IMR-90 (cell line): Measurements from ENCODE around the gene POR. TPM values are rescaled to one million over a fixed set of nuclear protein-coding genes. Genes with fewer than 3 reads are reported as not detected.

Source experiments
- ATAC-seq: fragments of 200-7000 bp; cut with Tn5 transposase; 2 replicates; pipeline ENCODE4 v1.9.1; 2020; ENCODE audit warnings: low read depth, mild to moderate bottlenecking, moderate library complexity
- BruUV-seq: library from RNA; stranded (reverse); fragments of 400-500 nt; replicated peaks from 2 replicates; lab custom pipeline; 2021; lab: Mats Ljungman, UMichigan
- CTCF ChIA-PET: fragments of 300-600 bp; formaldehyde crosslinking; extraction: SDS; loops from one replicate; lab custom pipeline; 2021; ENCODE audit warnings: antibody characterized with exemption; lab: Yijun Ruan, JAX
- POLR2A ChIA-PET: fragments of 300-600 bp; sonication (Branson Sonifier 250); formaldehyde crosslinking; loops from one replicate; lab custom pipeline; 2022; ENCODE audit warnings: antibody characterized with exemption; ENCODE audit not compliant: unreplicated experiment; lab: Charles Lee
- DNase-seq: peaks from one replicate; pipeline ENCODE4 v3.0.0; 2013
- H2AFZ ChIP-seq: replicated peaks from 2 replicates; pipeline ENCODE3; 2013; ENCODE audit warnings: low read length, mild to moderate bottlenecking; ENCODE audit not compliant: poor library complexity
- H2AK5ac ChIP-seq: 2 replicates; pipeline ENCODE4 v1.6.1; 2013; ENCODE audit warnings: low read depth, low read length, inconsistent platforms
- H2AK9ac ChIP-seq: replicated peaks from 2 replicates; pipeline ENCODE3; 2013; ENCODE audit warnings: mild to moderate bottlenecking, low read depth, low read length, moderate library complexity; ENCODE audit not compliant: poor library complexity
- H2BK120ac ChIP-seq: 2 replicates; pipeline ENCODE4 v1.6.1; 2013; ENCODE audit warnings: low read depth, low read length, inconsistent platforms
- H2BK15ac ChIP-seq: 3 replicates; pipeline ENCODE4 v1.6.1; 2013; ENCODE audit warnings: low read depth, low read length, inconsistent platforms
- H2BK20ac ChIP-seq: 2 replicates; pipeline ENCODE4 v1.6.1; 2013; ENCODE audit warnings: low read depth, mild to moderate bottlenecking, inconsistent platforms, low read length, moderate library complexity
- H2BK5ac ChIP-seq: 2 replicates; pipeline ENCODE4 v1.6.1; 2013; ENCODE audit warnings: mild to moderate bottlenecking, low read depth, low read length, inconsistent platforms; ENCODE audit not compliant: poor library complexity, severe bottlenecking
- H3K14ac ChIP-seq: replicated peaks from 2 replicates; pipeline ENCODE4 v1.6.1; 2013; ENCODE audit warnings: low read depth, low read length, inconsistent platforms
- H3K18ac ChIP-seq: 2 replicates; pipeline ENCODE4 v1.6.1; 2013; ENCODE audit warnings: low read depth, low read length, control low read depth
- H3K23ac ChIP-seq: 2 replicates; pipeline ENCODE4 v1.6.1; 2013; ENCODE audit warnings: low read depth, low read length, inconsistent platforms
- H3K27ac ChIP-seq: 2 replicates; pipeline ENCODE4 v1.5.1; 2013; ENCODE audit warnings: mild to moderate bottlenecking, control low read depth, low read length; ENCODE audit not compliant: insufficient read depth
- H3K27me3 ChIP-seq: 2 replicates; pipeline ENCODE4 v1.6.1; 2013; ENCODE audit warnings: low read length; ENCODE audit not compliant: control insufficient read depth, insufficient read depth
- H3K36me3 ChIP-seq: 2 replicates; pipeline ENCODE4 v1.6.1; 2013; ENCODE audit warnings: low read length, mixed read lengths; ENCODE audit not compliant: control insufficient read depth, insufficient read depth
- H3K4ac ChIP-seq: 2 replicates; pipeline ENCODE4 v1.6.1; 2013; ENCODE audit warnings: low read depth, low read length, inconsistent platforms
- H3K4me1 ChIP-seq: 2 replicates; pipeline ENCODE4 v1.6.1; 2013; ENCODE audit warnings: low read length, mixed read lengths; ENCODE audit not compliant: control insufficient read depth, insufficient read depth
- H3K4me2 ChIP-seq: 2 replicates; pipeline ENCODE4 v1.6.1; 2013; ENCODE audit warnings: low read depth, mild to moderate bottlenecking, control low read depth, low read length, moderate library complexity
- H3K4me3 ChIP-seq: 2 replicates; pipeline ENCODE4 v1.5.1; 2013; ENCODE audit warnings: low read depth, mild to moderate bottlenecking, control low read depth, low read length, moderate library complexity; ENCODE audit not compliant: insufficient read depth
- H3K56ac ChIP-seq: 2 replicates; pipeline ENCODE4 v1.6.1; 2013; ENCODE audit warnings: low read length, inconsistent platforms; ENCODE audit not compliant: insufficient read depth; ENCODE audit errors: extremely low read depth
- H3K79me1 ChIP-seq, 2 experiments: 2 replicates each; pipeline ENCODE4 v1.6.1; 2013; ENCODE audit warnings: low read length in 2 of 2, inconsistent platforms in 1 of 2, low read depth in 1 of 2
- H3K9ac ChIP-seq: 2 replicates; pipeline ENCODE4 v1.6.1; 2013; ENCODE audit warnings: low read depth, low read length, control low read depth
- H3K9me1 ChIP-seq: 2 replicates; pipeline ENCODE4 v1.6.1; 2013; ENCODE audit warnings: low read length, inconsistent platforms; ENCODE audit not compliant: insufficient read depth
- H3K9me3 ChIP-seq: 2 replicates; pipeline ENCODE4 v1.6.1; 2013; ENCODE audit warnings: low read length; ENCODE audit not compliant: control insufficient read depth, insufficient read depth
- H4K20me1 ChIP-seq: 2 replicates; pipeline ENCODE4 v1.6.1; 2013; ENCODE audit warnings: low read length, inconsistent platforms; ENCODE audit not compliant: insufficient read depth
- H4K5ac ChIP-seq: 2 replicates; pipeline ENCODE4 v1.6.1; 2013; ENCODE audit warnings: mild to moderate bottlenecking, low read depth, low read length, control low read depth
- H4K8ac ChIP-seq, 2 experiments: 2 replicates each; pipeline ENCODE4 v1.6.1; 2013; ENCODE audit warnings: low read depth in 2 of 2, low read length in 2 of 2, control low read depth in 1 of 2, inconsistent platforms in 1 of 2
- H4K91ac ChIP-seq: 2 replicates; pipeline ENCODE4 v1.6.1; 2013; ENCODE audit warnings: low read depth, low read length, inconsistent platforms; ENCODE audit not compliant: insufficient read depth
- BHLHE40 ChIP-seq: fragments of 150-350 bp; IDR thresholded peaks from 2 replicates; pipeline ENCODE4 v1.6.1; 2016; ENCODE audit warnings: mild to moderate bottlenecking, low read depth, low read length
- CEBPB ChIP-seq: IDR thresholded peaks from 2 replicates; pipeline ENCODE4 v1.6.1; 2012; ENCODE audit warnings: low read depth, low read length, improper control_type of control experiment
- CHD1 ChIP-seq: IDR thresholded peaks from 2 replicates; pipeline ENCODE4 v1.6.1; 2012; ENCODE audit warnings: low read depth, low read length, improper control_type of control experiment
- CTCF ChIP-seq: conservative IDR thresholded peaks from 2 replicates; pipeline ENCODE4 v1.5.1; 2012; ENCODE audit warnings: mild to moderate bottlenecking, low read depth, low read length, improper control_type of control experiment
- ELK1 ChIP-seq: fragments of 150-350 bp; IDR thresholded peaks from 2 replicates; pipeline ENCODE4 v1.6.1; 2016; ENCODE audit warnings: low read depth, mild to moderate bottlenecking, low read length, moderate library complexity, borderline replicate concordance
- FOS ChIP-seq: fragments of 150-350 bp; IDR thresholded peaks from 2 replicates; pipeline ENCODE4 v1.6.1; 2016; ENCODE audit warnings: low read depth, low read length
- MAFK ChIP-seq: IDR thresholded peaks from 2 replicates; pipeline ENCODE4 v1.6.1; 2012; ENCODE audit warnings: low read depth, low read length, improper control_type of control experiment
- MXI1 ChIP-seq: IDR thresholded peaks from 2 replicates; pipeline ENCODE4 v1.6.1; 2012; ENCODE audit warnings: low read depth, mild to moderate bottlenecking, low read length, moderate library complexity, borderline replicate concordance
- NFE2L2 ChIP-seq: fragments of 150-350 bp; IDR thresholded peaks from 2 replicates; pipeline ENCODE4 v1.6.1; 2016; ENCODE audit warnings: low read depth, mild to moderate bottlenecking, low read length
- POLR2A ChIP-seq: IDR thresholded peaks from 2 replicates; pipeline ENCODE4 v1.6.1; 2012; ENCODE audit warnings: mild to moderate bottlenecking, low read depth, low read length
- RAD21 ChIP-seq: IDR thresholded peaks from 2 replicates; pipeline ENCODE4 v1.6.1; 2012; ENCODE audit warnings: low read length, improper control_type of control experiment
- RCOR1 ChIP-seq: IDR thresholded peaks from 2 replicates; pipeline ENCODE4 v1.6.1; 2012; ENCODE audit warnings: mild to moderate bottlenecking, low read length, improper control_type of control experiment; ENCODE audit not compliant: insufficient replicate concordance
- WGBS, 2 experiments: methylation state at CpG; one replicate each; pipeline versions ENCODE4 v1.1.5 to v1.1.7; 2013; ENCODE audit warnings: missing lambda C conversion rate in 2 of 2; ENCODE audit not compliant: insufficient read length in 1 of 2; ENCODE audit errors: extremely low coverage in 2 of 2; 5-methylcytosine and 5-hydroxymethylcytosine counted together
- dilution Hi-C: fragments of 300-500 bp; cut with HindIII; formaldehyde crosslinking; loops from one replicate; pipeline ENCODE4 v1.14.3; 2018; ENCODE audit warnings: low sequenced_read_pairs; ENCODE audit not compliant: unreplicated experiment
- in situ Hi-C: fragments of 300-500 bp; cut with MboI; formaldehyde crosslinking; loops from 3 replicates; pipeline ENCODE4 v1.14.3; 2019; ENCODE audit warnings: low sequenced_read_pairs, inconsistent platforms, mixed read lengths
- intact Hi-C: fragments of 100-400 bp; cut with micrococcal nuclease; formaldehyde crosslinking; loops from 2 replicates; pipeline ENCODE4 v1.10.0; 2022
- polyA plus RNA-seq, 3 experiments: library from polyadenylated mRNA; depleted of rRNA; stranded (reverse); fragments of >200 nt; gene quantifications; 2 replicates each; pipeline ENCODE4 v1.2.3, GENCODE V29; 2012; ENCODE audit warnings: low replicate concordance in 1 of 3
- total RNA-seq: library from RNA; depleted of rRNA; stranded (reverse); fragments of >200 nt; gene quantifications from 2 replicates; pipeline ENCODE4 v1.2.3, GENCODE V29; 2012

Gene POR
- total and polyA plus RNA-seq, 2 of the 4 experiments (the other 2 are of a cell fraction), result 25.5 to 42.2 TPM

GRCh38 chr7:75924256-75924655 lies 9.3 kb downstream of the POR start:
- H3K18ac ChIP-seq, result no peak overlapping the region
- ChIA-PET CTCF (no interaction called here), POLR2A (no interaction called here)
- no peak overlapping the region for H3K14ac ChIP-seq
- no peak overlapping the region for H4K91ac ChIP-seq
- no peaks in the 10 kb centered on the region for H3K9me3 ChIP-seq
- intact Hi-C loops (no loop called here), in situ Hi-C loops (no loop called here), dilution Hi-C loops (no loop called here)
- BruUV-seq, result no TSS peak
- H2BK20ac ChIP-seq, result no peak overlapping the region
- H3K79me1 ChIP-seq, result peaks cover 39 to 84% of the 10 kb centered on the region in 2 experiments
- peaks cover 23% of the 10 kb centered on the region for H3K9me1 ChIP-seq
- no peak overlapping the region for H2BK15ac ChIP-seq
- TF ChIP-seq POLR2A (no peak), FOS (no peak), MAFK (no peak), CHD1 (no peak), RAD21 (no peak), RCOR1 (no peak), MXI1 (no peak), BHLHE40 (no peak), CTCF (no peak), CEBPB (no peak), NFE2L2 (no peak), ELK1 (no peak)
- H3K56ac ChIP-seq, result no peak overlapping the region
- no peak overlapping the region for H2AFZ ChIP-seq
- H3K23ac ChIP-seq, result no peak overlapping the region
- WGBS, 2 experiments, result no CpG with 5 or more reads among the region's 2 CpGs
- no peak overlapping the region for H4K5ac ChIP-seq
- H4K20me1 ChIP-seq, result peaks cover 55% of the 10 kb centered on the region
- no peak overlapping the region for H2AK9ac ChIP-seq
- no peak overlapping the region for H2BK5ac ChIP-seq
- no peak overlapping the region for H3K9ac ChIP-seq
- no peak overlapping the region for H3K4me2 ChIP-seq
- H3K27ac ChIP-seq, result no peak overlapping the region
- no peaks in the 10 kb centered on the region for H3K27me3 ChIP-seq
- H3K4me1 ChIP-seq, result no peaks in the 10 kb centered on the region
- H2AK5ac ChIP-seq, result no peak overlapping the region
- no peak overlapping the region for H3K4ac ChIP-seq
- H4K8ac ChIP-seq, result no peak overlapping the region
- no peak overlapping the region for H3K4me3 ChIP-seq
- ATAC-seq (no peak), DNase-seq (no peak)
- H3K36me3 ChIP-seq, result 0 out of 2 replicates have a peak, but pooled peaks cover 3% of the 10 kb centered on the region
- no peak overlapping the region for H2BK120ac ChIP-seq
